Measurements from ENCODE around the gene USP49.

The USP49 gene

GRCh38 chr6:41757271-41757670, 137.9 kb downstream of the USP49 start:
- no peak overlapping the region for H2BK12ac ChIP-seq (ENCODE audit: low read length in 2 of 2)
- no peak overlapping the region for H3K9ac ChIP-seq (ENCODE audit: low read length)
- 92% methylated on average over 6 of the region's 6 CpGs for WGBS
- H2BK120ac ChIP-seq (ENCODE audit: low read depth, low read length), result no peak overlapping the region
- no peak overlapping the region for H3K4me3 ChIP-seq (ENCODE audit: insufficient read depth in 1 of 2, low read depth in 1 of 2, low read length in 2 of 2)
- H4K91ac ChIP-seq (ENCODE audit: low read length), result no peak overlapping the region
- H2AFZ ChIP-seq (ENCODE audit: low read depth, low read length), result no peak overlapping the region
- H3K36me3 ChIP-seq (ENCODE audit: control insufficient read depth in 1 of 2, insufficient read depth in 2 of 2, low read depth in 1 of 2, low read length in 2 of 2), result no peaks in the 10 kb centered on the region
- H4K8ac ChIP-seq (ENCODE audit: low read length), result no peak overlapping the region
- H3K79me1 ChIP-seq (replicated peaks; ENCODE audit: low read length, poor library complexity, severe bottlenecking), result no peaks in the 10 kb centered on the region
- H3K18ac ChIP-seq (ENCODE audit: low read depth in 1 of 2, low read length in 2 of 2), result no peak overlapping the region
- H3K4ac ChIP-seq (ENCODE audit: low read depth in 1 of 2, low read length in 2 of 2), result no peak overlapping the region
- H3K9me3 ChIP-seq (ENCODE audit: control insufficient read depth, low read length), result no peaks in the 10 kb centered on the region
- no peak overlapping the region for H2AK5ac ChIP-seq (ENCODE audit: low read length, severe bottlenecking)
- H3K4me1 ChIP-seq (ENCODE audit: control insufficient read depth, insufficient read depth, low read depth, low read length), result peaks cover 5% of the 10 kb centered on the region
- no peak overlapping the region for H3K23ac ChIP-seq (ENCODE audit: low read length in 2 of 2)
- no peak overlapping the region for H2BK5ac ChIP-seq (ENCODE audit: low read depth, low read length, poor library complexity, severe bottlenecking)
- peaks cover 11 to 41% of the 10 kb centered on the region in 2 experiments for H3K27me3 ChIP-seq (ENCODE audit: control insufficient read depth in 1 of 2, insufficient read depth in 1 of 2, low read length in 2 of 2)
- no peak overlapping the region for H3K14ac ChIP-seq (ENCODE audit: low read length in 2 of 2)
- no peak for DNase-seq
- H3K4me2 ChIP-seq (ENCODE audit: low read length, poor library complexity, severe bottlenecking), result no peak overlapping the region
- H2BK15ac ChIP-seq (ENCODE audit: low read depth, poor library complexity, severe bottlenecking), result no peak overlapping the region
- no peak overlapping the region for H3K27ac ChIP-seq (ENCODE audit: low read length, poor library complexity, severe bottlenecking)

DNA sequence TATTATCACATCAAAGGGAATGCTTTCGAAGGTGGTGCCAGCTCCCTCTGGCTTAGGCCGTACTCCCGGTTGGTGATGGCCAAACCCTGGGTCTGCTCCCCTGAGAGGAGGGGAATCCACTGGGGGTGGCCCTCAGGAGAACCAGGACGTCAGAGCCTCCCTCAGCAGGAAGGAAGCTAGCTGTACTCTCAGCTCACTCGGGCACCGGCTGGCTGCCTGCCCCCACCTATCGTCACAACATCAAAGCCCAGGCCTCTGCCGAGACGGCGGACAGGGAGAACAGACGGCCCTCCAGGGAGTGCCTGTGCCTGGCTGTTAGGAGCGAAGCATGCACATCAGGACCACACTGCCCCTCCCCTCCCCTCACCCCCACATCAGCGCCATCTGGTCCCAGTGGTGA, 138.8 kb downstream of the USP49 start:
- no peak overlapping the region for H2BK15ac ChIP-seq (ENCODE audit: low read depth, poor library complexity, severe bottlenecking)
- no peaks in the 10 kb centered on the region for H3K36me3 ChIP-seq (ENCODE audit: control insufficient read depth in 1 of 2, insufficient read depth in 2 of 2, low read depth in 1 of 2, low read length in 2 of 2)
- H2BK5ac ChIP-seq (ENCODE audit: low read depth, low read length, poor library complexity, severe bottlenecking), result no peak overlapping the region
- no peak overlapping the region for H2AFZ ChIP-seq (ENCODE audit: low read depth, low read length)
- H3K18ac ChIP-seq (ENCODE audit: low read depth in 1 of 2, low read length in 2 of 2), result no peak overlapping the region
- H2BK120ac ChIP-seq (ENCODE audit: low read depth, low read length), result no peak overlapping the region
- H3K9me3 ChIP-seq (ENCODE audit: control insufficient read depth, low read length), result no peaks in the 10 kb centered on the region
- no peaks in the 10 kb centered on the region for H3K79me1 ChIP-seq (replicated peaks; ENCODE audit: low read length, poor library complexity, severe bottlenecking)
- no peak overlapping the region for H2AK5ac ChIP-seq (ENCODE audit: low read length, severe bottlenecking)
- no peak overlapping the region for H3K27ac ChIP-seq (ENCODE audit: low read length, poor library complexity, severe bottlenecking)
- no peak overlapping the region for H3K14ac ChIP-seq (ENCODE audit: low read length in 2 of 2)
- H3K4me1 ChIP-seq (ENCODE audit: control insufficient read depth, insufficient read depth, low read depth, low read length), result peaks cover 5% of the 10 kb centered on the region
- H4K91ac ChIP-seq (ENCODE audit: low read length), result no peak overlapping the region
- DNase-seq, result no peak
- no peak overlapping the region for H3K4me2 ChIP-seq (ENCODE audit: low read length, poor library complexity, severe bottlenecking)
- H3K23ac ChIP-seq (ENCODE audit: low read length in 2 of 2), result no peak overlapping the region
- H3K4ac ChIP-seq (ENCODE audit: low read depth in 1 of 2, low read length in 2 of 2), result no peak overlapping the region
- H4K8ac ChIP-seq (ENCODE audit: low read length), result no peak overlapping the region
- H3K9ac ChIP-seq (ENCODE audit: low read length), result no peak overlapping the region
- 79% methylated on average over 13 of the region's 13 CpGs for WGBS
- no peak overlapping the region for H2BK12ac ChIP-seq (ENCODE audit: low read length in 2 of 2)
- H3K4me3 ChIP-seq (ENCODE audit: insufficient read depth in 1 of 2, low read depth in 1 of 2, low read length in 2 of 2), result no peak overlapping the region
- H3K27me3 ChIP-seq (ENCODE audit: control insufficient read depth in 1 of 2, insufficient read depth in 1 of 2, low read length in 2 of 2), result peaks cover 11 to 41% of the 10 kb centered on the region in 2 experiments

- H3K27me3 ChIP-seq (ENCODE audit: control insufficient read depth in 1 of 2, insufficient read depth in 1 of 2, low read length in 2 of 2), result peaks cover 11 to 41% of the 10 kb centered on the region in 2 experiments
- H3K4me3 ChIP-seq (ENCODE audit: insufficient read depth in 1 of 2, low read depth in 1 of 2, low read length in 2 of 2), result no peak overlapping the region
- H3K4me2 ChIP-seq (ENCODE audit: low read length, poor library complexity, severe bottlenecking), result no peak overlapping the region
- no peak overlapping the region for H3K14ac ChIP-seq (ENCODE audit: low read length in 2 of 2)
- no peak overlapping the region for H2BK120ac ChIP-seq (ENCODE audit: low read depth, low read length)
- H3K36me3 ChIP-seq (ENCODE audit: control insufficient read depth in 1 of 2, insufficient read depth in 2 of 2, low read depth in 1 of 2, low read length in 2 of 2), result no peaks in the 10 kb centered on the region
- no peak overlapping the region for H3K27ac ChIP-seq (ENCODE audit: low read length, poor library complexity, severe bottlenecking)
- H2BK12ac ChIP-seq (ENCODE audit: low read length in 2 of 2), result no peak overlapping the region
- no peak overlapping the region for H2BK5ac ChIP-seq (ENCODE audit: low read depth, low read length, poor library complexity, severe bottlenecking)
- H3K4me1 ChIP-seq (ENCODE audit: control insufficient read depth, insufficient read depth, low read depth, low read length), result peaks cover 5% of the 10 kb centered on the region
- H2BK15ac ChIP-seq (ENCODE audit: low read depth, poor library complexity, severe bottlenecking), result no peak overlapping the region
- no peak overlapping the region for H4K8ac ChIP-seq (ENCODE audit: low read length)
- H3K4ac ChIP-seq (ENCODE audit: low read depth in 1 of 2, low read length in 2 of 2), result no peak overlapping the region
- DNase-seq, result no peak
- WGBS, result 84% methylated on average over 4 of the region's 4 CpGs
- no peak overlapping the region for H3K9ac ChIP-seq (ENCODE audit: low read length)
- H4K91ac ChIP-seq (ENCODE audit: low read length), result no peak overlapping the region
- H2AK5ac ChIP-seq (ENCODE audit: low read length, severe bottlenecking), result no peak overlapping the region
- H3K9me3 ChIP-seq (ENCODE audit: control insufficient read depth, low read length), result no peaks in the 10 kb centered on the region
- no peak overlapping the region for H3K23ac ChIP-seq (ENCODE audit: low read length in 2 of 2)
- H3K18ac ChIP-seq (ENCODE audit: low read depth in 1 of 2, low read length in 2 of 2), result no peak overlapping the region
- no peaks in the 10 kb centered on the region for H3K79me1 ChIP-seq (replicated peaks; ENCODE audit: low read length, poor library complexity, severe bottlenecking)
- no peak overlapping the region for H2AFZ ChIP-seq (ENCODE audit: low read depth, low read length)
Measured at GRCh38 chr6:41755895-41756294, 139.3 kb downstream of the USP49 start.

- Histone ChIP-seq H3K23ac (ENCODE audit: low read length in 2 of 2) (no peak overlapping the region), H4K8ac (ENCODE audit: low read length) (no peak overlapping the region), H3K18ac (ENCODE audit: low read depth in 1 of 2, low read length in 2 of 2) (no peak overlapping the region), H3K9ac (ENCODE audit: low read length) (no peak overlapping the region), H2AK5ac (ENCODE audit: low read length, severe bottlenecking) (no peak overlapping the region), H3K79me1 (replicated peaks; ENCODE audit: low read length, poor library complexity, severe bottlenecking) (no peaks in the 10 kb centered on the region), H2BK120ac (ENCODE audit: low read depth, low read length) (no peak overlapping the region), H3K4me3 (ENCODE audit: insufficient read depth in 1 of 2, low read depth in 1 of 2, low read length in 2 of 2) (no peak overlapping the region), H3K4me2 (ENCODE audit: low read length, poor library complexity, severe bottlenecking) (no peak overlapping the region), H3K4me1 (ENCODE audit: control insufficient read depth, insufficient read depth, low read depth, low read length) (no peaks in the 10 kb centered on the region), H3K14ac (ENCODE audit: low read length in 2 of 2) (no peak overlapping the region), H3K9me3 (ENCODE audit: control insufficient read depth, low read length) (no peaks in the 10 kb centered on the region), H2AFZ (ENCODE audit: low read depth, low read length) (no peak overlapping the region), H4K91ac (ENCODE audit: low read length) (no peak overlapping the region), H2BK5ac (ENCODE audit: low read depth, low read length, poor library complexity, severe bottlenecking) (no peak overlapping the region), H3K27me3 (ENCODE audit: control insufficient read depth in 1 of 2, insufficient read depth in 1 of 2, low read length in 2 of 2) (peaks cover 19 to 36% of the 10 kb centered on the region in 2 experiments), H2BK15ac (ENCODE audit: low read depth, poor library complexity, severe bottlenecking) (no peak overlapping the region), H3K36me3 (ENCODE audit: control insufficient read depth in 1 of 2, insufficient read depth in 2 of 2, low read depth in 1 of 2, low read length in 2 of 2) (no peaks in the 10 kb centered on the region), H3K4ac (ENCODE audit: low read depth in 1 of 2, low read length in 2 of 2) (no peak overlapping the region), H2BK12ac (ENCODE audit: low read length in 2 of 2) (no peak overlapping the region), H3K27ac (ENCODE audit: low read length, poor library complexity, severe bottlenecking) (no peak overlapping the region)
- no peak for DNase-seq
- 92% methylated on average over 2 of the region's 3 CpGs for WGBS
Measured at GRCh38 chr6:41750374-41750773, 144.8 kb downstream of the USP49 start.
